ENCODE measurements around the gene MBNL3. TPM values are rescaled to one million over a fixed set of nuclear protein-coding genes. Genes with fewer than 3 reads are reported as not detected.

Gene MBNL3
- total RNA-seq, 4 donors from 2014 or later: 1.7 to 4.5 (median 2.8) TPM

GRCh38 chrX:132520213-132520612 is 31.4 kb upstream of the MBNL3 start:
- in situ Hi-C loops (cut with MboI; ENCODE audit: low sequenced_read_pairs in 4 of 4): no loop called here
- no peak overlapping the region for H3K4me3 ChIP-seq
- no peaks in the 10 kb centered on the region for H3K4me1 ChIP-seq
- no peaks in the 10 kb centered on the region for H3K36me3 ChIP-seq
- no peaks in the 10 kb centered on the region for H3K27me3 ChIP-seq
- DNase-seq (no peak), ATAC-seq (no peak)
- H3K27ac ChIP-seq: no peak overlapping the region
- intact Hi-C loops (cut with DNase I; ENCODE audit: low total_unique reads): no loop called here
- H3K9me3 ChIP-seq: no peaks in the 10 kb centered on the region
- no peak for TF ChIP-seq CTCF (IDR thresholded peaks at IDR 0.05 in 4 of 5, conservative IDR thresholded peaks at IDR 0.05 in 1 of 5)
- no peak for TF ChIP-seq POLR2A (IDR thresholded peaks at IDR 0.05)

GRCh38 chrX:132518401-132518800 is 29.6 kb upstream of the MBNL3 start:
- Histone ChIP-seq H3K27me3 (no peaks in the 10 kb centered on the region), H3K9me3 (no peaks in the 10 kb centered on the region), H3K36me3 (no peaks in the 10 kb centered on the region), H3K4me3 (no peak overlapping the region), H3K27ac (no peak overlapping the region), H3K4me1 (no peaks in the 10 kb centered on the region)
- in situ Hi-C loops (cut with MboI; ENCODE audit: low sequenced_read_pairs in 4 of 4): no loop called here
- no peak for ATAC-seq
- intact Hi-C loops (cut with DNase I; ENCODE audit: low total_unique reads): no loop called here
- TF ChIP-seq CTCF (IDR thresholded peaks at IDR 0.05 in 4 of 5, conservative IDR thresholded peaks at IDR 0.05 in 1 of 5) (no peak), POLR2A (IDR thresholded peaks at IDR 0.05) (no peak)
- DNase-seq: no peak

GRCh38 chrX:132508834-132509233 is 20.0 kb upstream of the MBNL3 start:
- DNase-seq: no peak
- Histone ChIP-seq H3K4me3 (no peak overlapping the region), H3K9me3 (no peaks in the 10 kb centered on the region), H3K36me3 (no peaks in the 10 kb centered on the region), H3K4me1 (no peaks in the 10 kb centered on the region), H3K27me3 (no peaks in the 10 kb centered on the region), H3K27ac (no peak overlapping the region)
- in situ Hi-C loops (cut with MboI; ENCODE audit: low sequenced_read_pairs in 4 of 4): no loop called here
- no peak for ATAC-seq
- intact Hi-C loops (cut with DNase I; ENCODE audit: low total_unique reads): no loop called here
- TF ChIP-seq POLR2A (IDR thresholded peaks at IDR 0.05) (no peak), CTCF (IDR thresholded peaks at IDR 0.05 in 4 of 5, conservative IDR thresholded peaks at IDR 0.05 in 1 of 5) (no peak)

- in situ Hi-C loops (cut with MboI; ENCODE audit: low sequenced_read_pairs in 4 of 4): no loop called here
- no peaks in the 10 kb centered on the region for H3K27me3 ChIP-seq
- TF ChIP-seq CTCF (IDR thresholded peaks at IDR 0.05 in 4 of 5, conservative IDR thresholded peaks at IDR 0.05 in 1 of 5): no peak
- no peak for TF ChIP-seq POLR2A (IDR thresholded peaks at IDR 0.05)
Measured at GRCh38 chrX:132505116-132505515, 16.3 kb upstream of the MBNL3 start.

GRCh38 chrX:132504417-132504816 is 15.6 kb upstream of the MBNL3 start:
- no peak overlapping the region for H3K27ac ChIP-seq
- H3K9me3 ChIP-seq: no peaks in the 10 kb centered on the region
- DNase-seq (no peak), ATAC-seq (no peak)
- no peak overlapping the region for H3K4me3 ChIP-seq
- no peaks in the 10 kb centered on the region for H3K27me3 ChIP-seq
- H3K36me3 ChIP-seq: no peaks in the 10 kb centered on the region
- no peak for TF ChIP-seq POLR2A (IDR thresholded peaks at IDR 0.05)
- no peak for TF ChIP-seq CTCF (IDR thresholded peaks at IDR 0.05 in 4 of 5, conservative IDR thresholded peaks at IDR 0.05 in 1 of 5)
- in situ Hi-C loops (cut with MboI; ENCODE audit: low sequenced_read_pairs in 4 of 4): no loop called here
- no peaks in the 10 kb centered on the region for H3K4me1 ChIP-seq
- intact Hi-C loops (cut with DNase I; ENCODE audit: low total_unique reads): no loop called here

More at GRCh38 chrX:132505116-132505515, 16.3 kb upstream of the MBNL3 start:
- no peaks in the 10 kb centered on the region for H3K4me1 ChIP-seq
- H3K27ac ChIP-seq: no peak overlapping the region
- intact Hi-C loops (cut with DNase I; ENCODE audit: low total_unique reads): no loop called here
- H3K9me3 ChIP-seq: no peaks in the 10 kb centered on the region
- no peak overlapping the region for H3K4me3 ChIP-seq
- no peaks in the 10 kb centered on the region for H3K36me3 ChIP-seq
- ATAC-seq: no peak
- peak in 1 of 2 donors; percentile 15 for DNase-seq
